ENCODE results near the gene TAS1R3.
A peak's percentile ranks its signal among the peaks of the same experiment; 100 is the strongest.

Gene TAS1R3

DNA sequence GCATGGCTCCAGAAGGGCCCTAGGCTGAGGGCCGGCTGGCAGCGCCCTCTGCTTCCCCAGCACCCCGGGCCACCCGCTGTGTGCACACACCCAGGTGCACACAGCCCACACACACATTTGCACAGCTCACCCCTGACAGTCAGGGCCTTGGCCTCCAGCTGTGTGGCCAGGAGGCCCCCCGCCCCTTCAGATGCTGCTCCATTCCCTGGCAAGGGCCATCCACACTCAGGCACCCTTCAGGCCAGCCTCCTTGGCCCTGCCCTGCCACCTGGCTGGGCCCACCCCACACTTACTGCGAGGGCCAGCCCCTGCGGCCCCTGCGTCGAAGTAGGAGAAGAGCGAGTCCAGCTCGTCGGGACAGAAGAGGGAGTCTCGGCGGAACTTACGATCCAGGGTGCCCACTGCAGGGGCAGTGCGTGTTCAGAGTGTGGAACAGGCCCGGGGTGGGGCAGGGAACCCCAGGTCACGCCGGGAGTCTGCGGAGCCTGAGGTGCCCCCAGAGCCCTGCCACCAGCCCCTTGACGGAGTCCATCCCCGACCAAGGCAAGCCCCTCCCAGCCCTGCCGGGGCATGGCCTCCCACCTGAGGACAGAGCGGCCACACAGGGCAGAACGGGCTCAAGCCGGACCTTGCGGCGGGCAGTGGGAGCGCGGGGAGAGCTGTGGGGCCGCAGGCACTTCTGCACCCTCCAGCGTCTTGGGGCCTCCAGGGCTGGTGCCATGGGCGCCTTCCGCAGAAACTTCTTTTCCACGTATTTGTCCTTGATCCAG, 35.7 kb upstream of the TAS1R3 start:
- no peak for DNase-seq

DNA sequence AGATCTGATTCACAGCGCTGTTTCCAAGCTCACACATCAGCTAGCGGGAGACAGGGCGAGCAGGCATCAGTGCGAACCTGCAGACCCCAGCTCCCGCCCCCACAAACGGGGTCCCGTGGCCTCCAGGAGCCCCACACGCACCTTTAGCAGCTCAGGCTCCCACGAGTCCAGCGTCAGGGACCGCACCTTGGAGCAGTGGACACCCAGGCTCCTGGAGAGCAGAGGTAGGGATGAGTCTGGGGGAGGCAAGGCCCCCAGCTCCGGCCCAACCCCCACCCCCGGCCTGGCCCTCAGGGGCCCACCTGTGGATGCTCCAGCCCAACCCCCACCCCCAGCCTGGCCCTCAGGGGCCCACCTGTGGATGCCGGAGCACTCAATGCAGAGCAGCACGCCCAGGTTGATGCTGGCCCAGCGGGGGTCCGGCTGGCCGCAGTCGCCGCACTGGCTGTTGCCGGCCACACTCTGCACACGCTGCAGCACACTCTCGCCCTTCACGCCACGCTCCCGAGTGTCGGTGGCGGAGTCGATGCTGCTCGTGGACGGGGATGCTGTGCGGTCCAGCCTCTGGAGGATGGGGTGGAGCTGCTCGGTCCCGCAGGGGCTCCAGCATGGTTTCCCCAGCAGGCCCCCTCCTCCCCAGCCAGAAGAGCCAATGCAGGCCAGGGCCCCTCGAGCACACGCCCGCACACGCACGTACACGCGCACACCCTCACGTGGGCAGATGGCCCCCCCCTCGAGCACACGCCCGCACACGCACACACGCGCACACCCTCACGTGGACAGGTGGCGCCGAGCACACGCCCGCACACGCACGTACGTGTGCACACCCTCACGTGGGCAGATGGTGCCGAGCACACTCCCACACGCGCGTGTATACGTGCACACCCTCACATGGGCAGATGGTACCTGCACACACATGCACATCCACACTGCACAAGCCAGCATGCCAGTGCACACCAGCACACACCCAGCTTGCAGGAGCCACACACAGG, 34.7 kb upstream of the TAS1R3 start:
- no peak for DNase-seq

GRCh38 chr1:1297802-1298424, 33.2 kb upstream of the TAS1R3 start:
- DNase-seq, result no peak

GRCh38 chr1:1298861-1299685, 32.0 kb upstream of the TAS1R3 start:
- DNase-seq, result no peak

DNA sequence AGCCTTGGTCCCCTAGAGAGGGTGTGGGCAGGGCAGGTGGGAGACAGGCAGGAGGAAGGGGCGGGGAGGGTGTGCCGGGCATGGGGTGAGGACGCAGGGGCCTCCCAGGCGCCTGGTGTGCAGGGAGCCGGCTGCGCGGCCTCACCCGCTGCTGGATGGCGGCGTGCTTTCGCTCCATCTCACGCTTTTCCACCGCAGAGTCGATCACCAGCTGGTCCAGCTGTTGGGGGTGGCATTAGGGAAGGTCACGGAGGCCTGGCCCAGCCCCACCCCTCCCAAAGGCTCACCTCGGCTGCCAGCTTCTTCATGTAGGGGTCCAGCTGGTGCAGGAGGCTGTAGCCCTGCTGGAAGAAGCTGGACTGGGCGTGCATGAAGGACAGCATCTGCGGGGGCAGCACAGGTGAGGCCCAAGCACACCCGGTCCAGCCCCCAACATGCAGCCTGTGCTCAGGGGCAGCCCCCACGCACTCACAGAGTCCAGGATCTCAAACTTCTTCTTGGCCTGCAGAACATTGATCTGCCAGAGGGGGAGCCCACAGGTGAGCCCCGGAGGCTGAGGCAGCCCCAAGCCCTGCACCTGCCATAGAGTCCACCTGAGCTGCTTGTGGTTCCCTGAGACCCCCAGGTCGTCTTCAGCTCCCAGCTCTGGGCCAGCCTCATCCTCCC, 31.3 kb upstream of the TAS1R3 start:
- no peak for DNase-seq

- no peak for DNase-seq
Observed at GRCh38 chr1:1300352-1300739, 30.7 kb upstream of the TAS1R3 start.

- peak; percentile 45 for DNase-seq
Observed at GRCh38 chr1:1302006-1302430, 29.1 kb upstream of the TAS1R3 start.

- no peak for DNase-seq
Observed at GRCh38 chr1:1302951-1303509, 28.1 kb upstream of the TAS1R3 start.

DNA sequence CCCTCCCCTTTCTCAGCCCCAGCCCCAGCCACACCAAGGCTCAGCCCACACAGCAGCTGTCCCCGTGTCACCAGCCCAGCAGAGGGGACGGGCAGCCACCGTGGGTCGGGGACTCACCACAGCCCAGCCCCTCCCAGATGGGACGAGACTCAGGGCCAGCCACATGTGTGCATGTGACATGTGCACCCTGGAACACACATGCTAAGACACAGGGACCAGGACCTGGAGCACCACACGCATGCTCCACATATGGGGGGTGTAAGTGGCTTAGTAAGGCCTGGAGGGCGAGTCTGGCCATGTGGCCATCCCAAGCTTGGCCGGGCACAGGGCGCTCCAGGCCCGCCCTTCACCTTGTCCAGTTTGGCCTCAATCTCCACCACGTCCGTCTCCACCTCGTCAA, 27.3 kb upstream of the TAS1R3 start:
- DNase-seq, result no peak

GRCh38 chr1:1304331-1305299, 26.5 kb upstream of the TAS1R3 start:
- DNase-seq, result no peak

DNA sequence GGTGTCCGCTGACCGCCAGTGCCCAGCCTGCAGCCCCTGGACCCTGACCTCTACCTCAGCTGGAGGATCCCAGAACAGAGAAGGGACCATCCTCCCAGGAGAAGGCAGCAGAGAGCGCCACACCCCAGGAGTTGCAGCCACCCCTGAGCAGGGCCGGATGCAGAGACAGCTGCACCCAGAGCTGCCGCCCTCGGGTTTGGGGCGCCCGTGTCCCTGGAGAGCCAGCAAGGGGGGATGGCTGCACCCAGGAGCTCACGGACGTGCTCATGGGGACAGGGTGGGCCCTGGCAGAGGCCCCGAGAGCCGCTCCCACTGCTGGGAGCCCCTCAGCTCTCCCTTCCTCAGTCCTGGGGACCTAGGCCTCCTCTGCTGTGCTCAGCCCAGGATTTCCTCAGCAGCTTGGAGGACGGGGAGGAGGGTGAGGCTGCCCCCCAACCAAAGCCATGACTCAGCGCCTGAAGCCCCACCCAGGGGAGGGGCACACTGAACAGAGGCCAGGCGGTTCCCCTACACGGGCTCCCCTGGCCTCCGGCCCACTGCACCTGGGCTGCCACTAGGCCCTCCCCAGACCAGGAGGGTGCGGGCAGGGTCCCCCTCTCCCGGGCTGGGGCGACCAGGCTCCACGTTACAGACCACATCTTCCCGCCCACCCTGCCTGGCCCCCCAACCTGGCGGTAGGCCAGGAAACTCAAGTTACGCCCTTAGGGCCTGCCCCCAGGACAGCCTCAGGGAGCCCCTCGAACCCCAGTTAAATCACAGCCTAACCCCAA, 25.6 kb upstream of the TAS1R3 start:
- DNase-seq, result peak; percentile 82

GRCh38 chr1:1306070-1306660, 24.9 kb upstream of the TAS1R3 start:
- peak; percentile 46 for DNase-seq

- DNase-seq, result no peak
Observed at GRCh38 chr1:1306661-1307260, 24.3 kb upstream of the TAS1R3 start.

DNA sequence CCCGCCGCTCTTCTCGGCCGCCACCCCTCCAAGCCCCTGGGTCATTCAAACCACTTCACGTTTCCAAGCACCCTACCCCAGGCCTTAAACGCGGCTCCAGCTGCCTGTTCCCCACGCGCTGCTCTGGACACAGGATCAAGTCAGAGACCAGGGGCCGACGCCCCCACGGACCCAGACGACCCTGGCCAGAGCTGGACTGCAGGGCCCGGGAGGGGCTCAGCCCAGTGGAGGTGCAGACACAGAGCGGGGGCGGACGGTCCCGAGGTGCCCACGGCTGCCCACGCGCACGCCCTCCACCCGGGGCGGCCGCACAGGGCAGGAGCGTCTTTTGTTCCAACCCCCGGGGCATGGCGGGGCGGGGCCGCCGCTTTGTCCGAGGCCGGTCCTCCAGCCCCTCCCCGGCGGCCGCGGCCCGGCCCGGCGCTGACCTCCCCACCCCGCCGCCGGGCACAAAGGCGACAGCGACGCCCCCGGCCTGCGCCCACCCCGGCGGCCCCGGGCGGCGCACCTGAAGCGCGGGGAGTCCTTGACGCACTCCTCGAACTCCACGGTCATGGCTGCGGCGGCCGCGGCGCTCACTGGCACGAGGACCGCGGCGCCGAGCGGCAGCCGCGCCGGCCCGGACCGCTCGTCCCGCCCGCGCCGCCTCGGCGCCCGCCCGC, 23.7 kb upstream of the TAS1R3 start:
- DNase-seq, result no peak

- DNase-seq, result peak; percentile 88
Observed at GRCh38 chr1:1307923-1308755, 22.9 kb upstream of the TAS1R3 start, which contains the start of the genes ACAP3 and PUSL1. ACAP3 (minus strand) TSS chr1:1307930; CDS start chr1:1307815, 115 bp downstream. PUSL1 (plus strand) TSS chr1:1308597; CDS start chr1:1308644, 47 bp downstream.

DNA sequence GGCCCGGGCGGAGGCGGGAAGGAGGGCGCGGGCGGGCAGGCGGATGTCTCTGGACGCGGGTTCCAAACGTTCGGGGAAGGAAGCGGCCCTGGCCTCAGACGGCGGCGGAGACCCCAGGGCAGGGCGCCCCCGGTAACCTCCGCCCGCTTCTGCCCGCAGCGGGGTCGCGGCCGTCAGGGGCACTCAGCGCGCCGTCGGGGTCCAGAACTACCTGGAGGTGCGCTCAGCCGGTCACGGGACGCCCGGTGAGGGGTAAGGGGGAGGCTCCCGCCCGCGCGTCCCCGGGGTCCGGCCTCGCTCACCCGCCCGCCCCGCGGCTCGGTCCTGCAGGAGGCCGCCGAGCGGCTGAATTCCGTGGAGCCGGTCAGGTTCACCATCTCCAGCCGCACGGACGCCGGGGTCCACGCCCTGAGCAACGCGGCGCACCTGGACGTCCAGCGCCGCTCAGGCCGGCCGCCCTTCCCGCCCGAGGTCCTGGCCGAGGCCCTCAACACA, 22.3 kb upstream of the TAS1R3 start:
- peak; percentile 36 for DNase-seq
